ENCODE measurements around the gene PPP2R2B.
"Not testable (repeated sequence)": the region's sequence is repeated elsewhere in the genome, so short reads cannot be mapped to it uniquely, and the experiment has no call there.

The PPP2R2B gene

GRCh38 chr5:146574713-146575112, 303.8 kb downstream of the PPP2R2B start:
- Mint-ChIP-seq H3K36me3 (ENCODE audit: low read depth) (no peaks in the 10 kb centered on the region), H3K4me3 (no peak overlapping the region), H3K27me3 (peaks cover 13% of the 10 kb centered on the region), H3K9me3 (peaks cover 12% of the 10 kb centered on the region), H3K27ac (no peak overlapping the region), H3K4me1 (ENCODE audit: low read depth) (no peaks in the 10 kb centered on the region)

GRCh38 chr5:146568161-146568560, 310.4 kb downstream of the PPP2R2B start:
- no peak overlapping the region for H3K27ac Mint-ChIP-seq
- H3K4me1 Mint-ChIP-seq (ENCODE audit: low read depth), result no peaks in the 10 kb centered on the region
- no peak overlapping the region for H3K4me3 Mint-ChIP-seq
- no peaks in the 10 kb centered on the region for H3K36me3 Mint-ChIP-seq (ENCODE audit: low read depth)
- no peaks in the 10 kb centered on the region for H3K27me3 Mint-ChIP-seq
- H3K9me3 Mint-ChIP-seq, result no peaks in the 10 kb centered on the region

GRCh38 chr5:146565764-146566367, 312.7 kb downstream of the PPP2R2B start:
- no peak overlapping the region for H3K4me3 Mint-ChIP-seq
- no peaks in the 10 kb centered on the region for H3K9me3 Mint-ChIP-seq
- no peaks in the 10 kb centered on the region for H3K4me1 Mint-ChIP-seq (ENCODE audit: low read depth)
- no peaks in the 10 kb centered on the region for H3K36me3 Mint-ChIP-seq (ENCODE audit: low read depth)
- H3K27me3 Mint-ChIP-seq, result no peaks in the 10 kb centered on the region
- no peak overlapping the region for H3K27ac Mint-ChIP-seq

- no peaks in the 10 kb centered on the region for H3K4me1 Mint-ChIP-seq (ENCODE audit: low read depth)
- H3K27ac Mint-ChIP-seq, result no peak overlapping the region
- no peak overlapping the region for H3K4me3 Mint-ChIP-seq
- no peaks in the 10 kb centered on the region for H3K9me3 Mint-ChIP-seq
- H3K36me3 Mint-ChIP-seq (ENCODE audit: low read depth), result no peaks in the 10 kb centered on the region
- H3K27me3 Mint-ChIP-seq, result no peaks in the 10 kb centered on the region
These were observed 314.4 kb downstream of the PPP2R2B start for GRCh38 chr5:146564007-146564762.

GRCh38 chr5:146562461-146562860, 316.1 kb downstream of the PPP2R2B start:
- Mint-ChIP-seq H3K36me3 (ENCODE audit: low read depth) (no peaks in the 10 kb centered on the region), H3K27ac (no peak overlapping the region), H3K27me3 (no peaks in the 10 kb centered on the region), H3K4me3 (no peak overlapping the region), H3K4me1 (ENCODE audit: low read depth) (no peaks in the 10 kb centered on the region), H3K9me3 (no peaks in the 10 kb centered on the region)

GRCh38 chr5:146561711-146562110, 316.8 kb downstream of the PPP2R2B start:
- Mint-ChIP-seq H3K4me1 (ENCODE audit: low read depth) (no peaks in the 10 kb centered on the region), H3K36me3 (ENCODE audit: low read depth) (no peaks in the 10 kb centered on the region), H3K9me3 (no peaks in the 10 kb centered on the region), H3K27ac (no peak overlapping the region), H3K4me3 (no peak overlapping the region), H3K27me3 (no peaks in the 10 kb centered on the region)

GRCh38 chr5:146560205-146560812, 318.2 kb downstream of the PPP2R2B start:
- no peak overlapping the region for H3K27ac Mint-ChIP-seq

GRCh38 chr5:146556884-146557283, 321.7 kb downstream of the PPP2R2B start:
- H3K36me3 Mint-ChIP-seq (ENCODE audit: low read depth); H3K27me3 Mint-ChIP-seq; H3K4me3 Mint-ChIP-seq; H3K27ac Mint-ChIP-seq; H3K9me3 Mint-ChIP-seq; H3K4me1 Mint-ChIP-seq (ENCODE audit: low read depth): not testable (repeated sequence)

More at GRCh38 chr5:146560205-146560812, 318.2 kb downstream of the PPP2R2B start:
- Mint-ChIP-seq H3K27me3 (peaks cover 3% of the 10 kb centered on the region), H3K4me3 (no peak overlapping the region), H3K9me3 (no peaks in the 10 kb centered on the region), H3K36me3 (ENCODE audit: low read depth) (no peaks in the 10 kb centered on the region), H3K4me1 (ENCODE audit: low read depth) (no peaks in the 10 kb centered on the region)

GRCh38 chr5:146553446-146553845, 325.1 kb downstream of the PPP2R2B start:
- H3K27ac Mint-ChIP-seq, result no peak overlapping the region
- H3K4me3 Mint-ChIP-seq, result no peak overlapping the region
- H3K4me1 Mint-ChIP-seq (ENCODE audit: low read depth), result no peaks in the 10 kb centered on the region
- H3K27me3 Mint-ChIP-seq, result peaks cover 10% of the 10 kb centered on the region
- H3K9me3 Mint-ChIP-seq, result no peaks in the 10 kb centered on the region
- H3K36me3 Mint-ChIP-seq (ENCODE audit: low read depth), result no peaks in the 10 kb centered on the region

- Mint-ChIP-seq H3K36me3 (ENCODE audit: low read depth) (no peaks in the 10 kb centered on the region), H3K9me3 (no peaks in the 10 kb centered on the region), H3K27ac (no peak overlapping the region), H3K4me3 (no peak overlapping the region), H3K4me1 (ENCODE audit: low read depth) (no peaks in the 10 kb centered on the region), H3K27me3 (peaks cover 7% of the 10 kb centered on the region)
These were observed 328.9 kb downstream of the PPP2R2B start for GRCh38 chr5:146549615-146550014.

GRCh38 chr5:146548781-146549449, 329.6 kb downstream of the PPP2R2B start:
- H3K36me3 Mint-ChIP-seq (ENCODE audit: low read depth), result no peaks in the 10 kb centered on the region
- H3K4me1 Mint-ChIP-seq (ENCODE audit: low read depth), result no peaks in the 10 kb centered on the region
- H3K9me3 Mint-ChIP-seq, result no peaks in the 10 kb centered on the region
- H3K4me3 Mint-ChIP-seq, result no peak overlapping the region
- no peak overlapping the region for H3K27ac Mint-ChIP-seq
- H3K27me3 Mint-ChIP-seq, result peaks cover 7% of the 10 kb centered on the region

- Mint-ChIP-seq H3K4me1 (ENCODE audit: low read depth) (no peaks in the 10 kb centered on the region), H3K9me3 (no peaks in the 10 kb centered on the region), H3K27ac (no peak overlapping the region), H3K27me3 (no peaks in the 10 kb centered on the region), H3K36me3 (ENCODE audit: low read depth) (no peaks in the 10 kb centered on the region), H3K4me3 (no peak overlapping the region)
These were observed 334.3 kb downstream of the PPP2R2B start for GRCh38 chr5:146544232-146544631.

- Mint-ChIP-seq H3K36me3 (ENCODE audit: low read depth) (no peaks in the 10 kb centered on the region), H3K27ac (no peak overlapping the region), H3K4me3 (no peak overlapping the region), H3K27me3 (no peaks in the 10 kb centered on the region), H3K9me3 (no peaks in the 10 kb centered on the region), H3K4me1 (ENCODE audit: low read depth) (no peaks in the 10 kb centered on the region)
These were observed 336.4 kb downstream of the PPP2R2B start for GRCh38 chr5:146541958-146542849.

GRCh38 chr5:146540414-146540813, 338.1 kb downstream of the PPP2R2B start:
- Mint-ChIP-seq H3K4me3 (no peak overlapping the region), H3K4me1 (ENCODE audit: low read depth) (no peaks in the 10 kb centered on the region), H3K9me3 (no peaks in the 10 kb centered on the region), H3K36me3 (ENCODE audit: low read depth) (no peaks in the 10 kb centered on the region), H3K27me3 (no peaks in the 10 kb centered on the region), H3K27ac (no peak overlapping the region)
